ENCODE data around the gene CPXM1.

CPXM1 gene

GRCh38 chr20:2760297-2760951 is 40.0 kb downstream of the CPXM1 start:
- Mint-ChIP-seq H3K4me3 (no peak overlapping the region), H3K27ac (no peak overlapping the region), H3K36me3 (ENCODE audit: insufficient read depth) (peaks cover 3% of the 10 kb centered on the region), H3K9me3 (no peaks in the 10 kb centered on the region), H3K27me3 (peaks cover 9 to 74% of the 10 kb centered on the region in 2 donors), H3K4me1 (ENCODE audit: low read depth in 2 of 2) (peaks cover 4 to 10% of the 10 kb centered on the region in 2 donors)
- ATAC-seq (replicated peaks) (no peak), DNase-seq (no peak)

- Mint-ChIP-seq H3K36me3 (ENCODE audit: insufficient read depth) (peaks cover 3% of the 10 kb centered on the region), H3K9me3 (no peaks in the 10 kb centered on the region), H3K27ac (no peak overlapping the region), H3K4me1 (ENCODE audit: low read depth in 2 of 2) (peaks cover 4 to 10% of the 10 kb centered on the region in 2 donors), H3K27me3 (peaks cover 9 to 77% of the 10 kb centered on the region in 2 donors), H3K4me3 (no peak overlapping the region)
- DNase-seq (no peak), ATAC-seq (replicated peaks) (no peak)
Measured at GRCh38 chr20:2759603-2760296, 40.7 kb downstream of the CPXM1 start.

GRCh38 chr20:2759143-2759542 is 41.3 kb downstream of the CPXM1 start:
- DNase-seq (no peak), ATAC-seq (replicated peaks) (no peak)
- no peak overlapping the region for H3K4me3 Mint-ChIP-seq
- peaks cover 3% of the 10 kb centered on the region for H3K36me3 Mint-ChIP-seq (ENCODE audit: insufficient read depth)
- H3K9me3 Mint-ChIP-seq, result no peaks in the 10 kb centered on the region
- H3K27me3 Mint-ChIP-seq, result peaks cover 9 to 80% of the 10 kb centered on the region in 2 donors
- H3K4me1 Mint-ChIP-seq (ENCODE audit: low read depth in 2 of 2), result peaks cover 4 to 11% of the 10 kb centered on the region in 2 donors
- no peak overlapping the region for H3K27ac Mint-ChIP-seq

GRCh38 chr20:2757969-2758368 is 42.5 kb downstream of the CPXM1 start:
- H3K36me3 Mint-ChIP-seq (ENCODE audit: insufficient read depth), result peaks cover 7% of the 10 kb centered on the region
- H3K4me3 Mint-ChIP-seq, result no peak overlapping the region
- H3K27me3 Mint-ChIP-seq, result peaks cover 9 to 72% of the 10 kb centered on the region in 2 donors
- DNase-seq (no peak), ATAC-seq (replicated peaks) (no peak)
- H3K27ac Mint-ChIP-seq, result peak overlapping the region in 1 of 2 donors; percentile 32
- no peaks in the 10 kb centered on the region for H3K9me3 Mint-ChIP-seq
- peaks cover 8 to 20% of the 10 kb centered on the region in 2 donors for H3K4me1 Mint-ChIP-seq (ENCODE audit: low read depth in 2 of 2)

GRCh38 chr20:2757001-2757400 is 43.4 kb downstream of the CPXM1 start:
- Mint-ChIP-seq H3K4me1 (ENCODE audit: low read depth in 2 of 2) (peaks cover 9 to 23% of the 10 kb centered on the region in 2 donors), H3K27me3 (peaks cover 9 to 65% of the 10 kb centered on the region in 2 donors), H3K27ac (no peak overlapping the region), H3K9me3 (no peaks in the 10 kb centered on the region), H3K4me3 (no peak overlapping the region), H3K36me3 (ENCODE audit: insufficient read depth) (peaks cover 7% of the 10 kb centered on the region)
- ATAC-seq (replicated peaks), result no peak
- no peak for DNase-seq

- Mint-ChIP-seq H3K36me3 (ENCODE audit: insufficient read depth) (peaks cover 7% of the 10 kb centered on the region), H3K27ac (no peak overlapping the region), H3K4me1 (ENCODE audit: low read depth in 2 of 2) (peaks cover 9 to 23% of the 10 kb centered on the region in 2 donors), H3K4me3 (no peak overlapping the region), H3K27me3 (peaks cover 6 to 62% of the 10 kb centered on the region in 2 donors), H3K9me3 (no peaks in the 10 kb centered on the region)
- DNase-seq, result no peak
- no peak for ATAC-seq (replicated peaks)
Measured at GRCh38 chr20:2756056-2756611, 44.3 kb downstream of the CPXM1 start.

GRCh38 chr20:2755451-2756055 is 44.9 kb downstream of the CPXM1 start:
- H3K9me3 Mint-ChIP-seq, result no peaks in the 10 kb centered on the region
- no peak for ATAC-seq (replicated peaks)
- H3K36me3 Mint-ChIP-seq (ENCODE audit: insufficient read depth), result peaks cover 7% of the 10 kb centered on the region
- peaks cover 15 to 26% of the 10 kb centered on the region in 2 donors for H3K4me1 Mint-ChIP-seq (ENCODE audit: low read depth in 2 of 2)
- peaks cover under 1 to 56% of the 10 kb centered on the region in 2 donors for H3K27me3 Mint-ChIP-seq
- no peak overlapping the region for H3K4me3 Mint-ChIP-seq
- no peak for DNase-seq
- H3K27ac Mint-ChIP-seq, result no peak overlapping the region

- peaks cover 7% of the 10 kb centered on the region for H3K36me3 Mint-ChIP-seq (ENCODE audit: insufficient read depth)
- no peak overlapping the region for H3K4me3 Mint-ChIP-seq
- no peaks in the 10 kb centered on the region for H3K9me3 Mint-ChIP-seq
- H3K27ac Mint-ChIP-seq, result no peak overlapping the region
- peaks cover 0 to 47% of the 10 kb centered on the region in 2 donors for H3K27me3 Mint-ChIP-seq
- peaks cover 21 to 31% of the 10 kb centered on the region in 2 donors for H3K4me1 Mint-ChIP-seq (ENCODE audit: low read depth in 2 of 2)
- DNase-seq, result no peak
- ATAC-seq (replicated peaks), result no peak
Measured at GRCh38 chr20:2754424-2754823, 46.0 kb downstream of the CPXM1 start.

- Mint-ChIP-seq H3K27me3 (peaks cover 0 to 38% of the 10 kb centered on the region in 2 donors), H3K4me3 (peak overlapping the region; percentile 84 to 89), H3K27ac (peak overlapping the region in 1 of 2 donors; percentile 52), H3K4me1 (ENCODE audit: low read depth in 2 of 2) (peaks cover 21 to 31% of the 10 kb centered on the region in 2 donors), H3K36me3 (ENCODE audit: insufficient read depth) (peaks cover 7% of the 10 kb centered on the region), H3K9me3 (no peaks in the 10 kb centered on the region)
- no peak for ATAC-seq (replicated peaks)
- DNase-seq, result no peak
Measured at GRCh38 chr20:2753461-2754040, 46.9 kb downstream of the CPXM1 start.

- Mint-ChIP-seq H3K4me3 (peak overlapping the region; percentile 84 to 89), H3K27ac (peak overlapping the region in 1 of 2 donors; percentile 52), H3K9me3 (no peaks in the 10 kb centered on the region), H3K27me3 (peaks cover 0 to 32% of the 10 kb centered on the region in 2 donors), H3K36me3 (ENCODE audit: insufficient read depth) (peaks cover 7% of the 10 kb centered on the region), H3K4me1 (ENCODE audit: low read depth in 2 of 2) (peaks cover 21 to 31% of the 10 kb centered on the region in 2 donors)
- ATAC-seq (replicated peaks) (peak; percentile 16), DNase-seq (peak in 2 of 3 experiments; percentile 30 to 48)
Measured at GRCh38 chr20:2752567-2753460, 47.6 kb downstream of the CPXM1 start.

GRCh38 chr20:2751878-2752566 is 48.4 kb downstream of the CPXM1 start:
- ATAC-seq (replicated peaks), result peak; percentile 75
- peaks cover 0 to 24% of the 10 kb centered on the region in 2 donors for H3K27me3 Mint-ChIP-seq
- DNase-seq, result peak; percentile 53 to 58 (median 57)
- no peaks in the 10 kb centered on the region for H3K9me3 Mint-ChIP-seq
- H3K4me3 Mint-ChIP-seq, result peak overlapping the region; percentile 84 to 89
- H3K36me3 Mint-ChIP-seq (ENCODE audit: insufficient read depth), result peaks cover 7% of the 10 kb centered on the region
- no peak overlapping the region for H3K27ac Mint-ChIP-seq
- H3K4me1 Mint-ChIP-seq (ENCODE audit: low read depth in 2 of 2), result peaks cover 21 to 31% of the 10 kb centered on the region in 2 donors

GRCh38 chr20:2751347-2751877 is 49.0 kb downstream of the CPXM1 start:
- Mint-ChIP-seq H3K27ac (no peak overlapping the region), H3K4me3 (peak overlapping the region; percentile 81 to 84), H3K9me3 (no peaks in the 10 kb centered on the region), H3K36me3 (ENCODE audit: insufficient read depth) (peaks cover 4% of the 10 kb centered on the region), H3K4me1 (ENCODE audit: low read depth in 2 of 2) (peaks cover 18 to 30% of the 10 kb centered on the region in 2 donors), H3K27me3 (peaks cover 0 to 18% of the 10 kb centered on the region in 2 donors)
- ATAC-seq (replicated peaks) (no peak), DNase-seq (no peak)

Data from effector memory CD8-positive, alpha-beta T cell (primary cell).